ENCODE measurements around the gene SLC38A8.

SLC38A8 gene

DNA sequence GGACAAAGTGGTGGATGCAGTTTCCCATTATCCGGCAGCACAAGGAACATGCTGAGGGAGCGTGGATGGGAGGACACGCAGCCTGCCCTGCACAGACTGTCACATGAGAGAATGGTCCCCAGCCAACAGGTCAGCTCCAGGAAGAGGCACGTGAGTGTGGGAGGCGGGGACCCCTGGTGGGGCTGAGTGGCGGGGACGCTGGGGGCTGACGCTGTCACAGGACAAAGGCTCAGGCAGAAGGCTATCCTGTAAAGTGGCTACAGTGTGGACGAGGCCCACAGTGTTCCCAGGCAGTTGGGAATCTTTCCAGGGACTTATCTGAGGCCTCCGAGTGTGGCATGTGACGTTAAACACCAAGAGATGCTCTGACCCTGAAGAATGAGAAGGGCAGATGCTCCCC is 43.7 kb upstream of the SLC38A8 start:
- no peak overlapping the region for H3K4me3 ChIP-seq (ENCODE audit: low read length)
- TF ChIP-seq, protein P1, sequence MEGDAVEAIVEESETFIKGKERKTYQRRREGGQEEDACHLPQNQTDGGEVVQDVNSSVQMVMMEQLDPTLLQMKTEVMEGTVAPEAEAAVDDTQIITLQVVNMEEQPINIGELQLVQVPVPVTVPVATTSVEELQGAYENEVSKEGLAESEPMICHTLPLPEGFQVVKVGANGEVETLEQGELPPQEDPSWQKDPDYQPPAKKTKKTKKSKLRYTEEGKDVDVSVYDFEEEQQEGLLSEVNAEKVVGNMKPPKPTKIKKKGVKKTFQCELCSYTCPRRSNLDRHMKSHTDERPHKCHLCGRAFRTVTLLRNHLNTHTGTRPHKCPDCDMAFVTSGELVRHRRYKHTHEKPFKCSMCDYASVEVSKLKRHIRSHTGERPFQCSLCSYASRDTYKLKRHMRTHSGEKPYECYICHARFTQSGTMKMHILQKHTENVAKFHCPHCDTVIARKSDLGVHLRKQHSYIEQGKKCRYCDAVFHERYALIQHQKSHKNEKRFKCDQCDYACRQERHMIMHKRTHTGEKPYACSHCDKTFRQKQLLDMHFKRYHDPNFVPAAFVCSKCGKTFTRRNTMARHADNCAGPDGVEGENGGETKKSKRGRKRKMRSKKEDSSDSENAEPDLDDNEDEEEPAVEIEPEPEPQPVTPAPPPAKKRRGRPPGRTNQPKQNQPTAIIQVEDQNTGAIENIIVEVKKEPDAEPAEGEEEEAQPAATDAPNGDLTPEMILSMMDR (IDR thresholded peaks at IDR 0.05; ENCODE audit: insufficient read depth, low read depth, low read length, missing control alignments) = no peak
- no peak for DNase-seq (ENCODE audit: low read depth)

DNA sequence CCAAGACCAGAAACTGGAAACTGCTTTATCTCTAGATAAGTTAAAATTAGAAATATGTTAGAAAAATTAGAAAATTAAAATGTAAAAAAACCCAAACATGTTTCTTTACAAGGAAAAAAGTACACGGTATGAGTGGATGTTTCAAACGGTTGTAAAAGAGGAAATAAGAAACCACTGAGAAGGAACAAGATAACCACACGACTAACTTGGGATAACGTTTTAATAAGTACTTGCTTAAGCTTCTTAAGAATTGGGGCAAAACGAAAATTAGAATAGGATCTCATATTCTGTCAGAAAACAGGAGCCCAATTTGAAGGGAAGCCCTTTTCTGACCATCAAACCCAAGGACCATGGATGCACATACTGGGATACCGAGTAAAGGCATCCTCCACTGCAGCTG is 43.2 kb upstream of the SLC38A8 start:
- no peak for DNase-seq (ENCODE audit: low read depth)
- no peak overlapping the region for H3K4me3 ChIP-seq (ENCODE audit: low read length)
- TF ChIP-seq, protein P1 (IDR thresholded peaks at IDR 0.05; ENCODE audit: insufficient read depth, low read depth, low read length, missing control alignments) = no peak

DNA sequence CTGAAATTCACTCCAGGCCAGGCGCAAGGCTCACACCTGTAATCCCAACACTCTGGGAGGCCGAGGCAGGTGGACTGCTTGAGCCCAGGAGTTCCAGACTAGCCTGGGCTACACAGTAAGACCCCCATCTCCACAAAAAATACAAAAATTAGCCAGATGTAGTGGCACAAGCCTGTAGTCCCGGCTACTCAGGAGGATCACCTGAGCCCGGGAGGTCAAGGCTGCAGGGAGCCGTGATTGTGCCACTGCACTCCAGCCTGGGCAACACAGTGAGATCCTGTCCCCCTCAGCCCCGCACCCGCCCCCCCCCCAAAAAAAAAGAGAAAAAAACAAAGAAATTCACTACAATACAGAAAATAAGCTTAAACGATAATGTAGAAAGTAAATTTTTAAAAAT is 42.7 kb upstream of the SLC38A8 start:
- TF ChIP-seq, protein P1 (IDR thresholded peaks at IDR 0.05; ENCODE audit: insufficient read depth, low read depth, low read length, missing control alignments) = no peak
- no peak for DNase-seq (ENCODE audit: low read depth)
- no peak overlapping the region for H3K4me3 ChIP-seq (ENCODE audit: low read length)

DNA sequence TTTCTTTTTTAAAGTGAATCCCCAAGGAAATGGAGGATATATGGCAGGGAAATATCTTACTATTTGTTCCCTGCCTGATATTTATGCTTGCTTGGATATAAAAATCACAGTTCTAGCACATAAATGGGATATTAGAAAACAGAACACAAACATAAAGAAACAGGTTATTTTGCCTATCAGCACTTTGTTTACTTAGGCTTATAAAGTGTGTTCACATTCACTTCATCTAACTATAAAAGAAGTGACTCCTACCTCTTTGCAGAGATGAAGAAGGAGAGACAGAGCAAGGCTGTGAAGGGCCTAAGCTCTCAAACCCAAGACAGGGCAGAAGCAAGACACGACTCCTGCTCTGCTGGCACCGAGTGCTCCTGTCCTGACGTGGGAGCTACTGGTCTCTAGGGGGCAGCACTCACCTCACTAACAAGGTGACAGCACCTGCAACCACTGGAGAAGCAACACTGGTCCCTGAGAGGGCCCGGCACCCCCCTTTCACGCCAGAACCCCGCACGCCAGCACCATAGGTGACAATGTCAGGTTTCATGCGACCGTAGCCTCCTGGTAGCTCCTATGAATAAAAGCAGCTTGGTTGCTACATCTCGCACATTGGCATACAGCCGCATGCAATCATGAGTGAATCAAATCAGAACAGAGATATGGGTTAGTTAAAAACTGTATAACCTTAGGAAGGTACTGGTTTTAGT is 42.1 kb upstream of the SLC38A8 start:
- TF ChIP-seq, protein P1 (IDR thresholded peaks at IDR 0.05; ENCODE audit: insufficient read depth, low read depth, low read length, missing control alignments) = peak; percentile 91

DNA sequence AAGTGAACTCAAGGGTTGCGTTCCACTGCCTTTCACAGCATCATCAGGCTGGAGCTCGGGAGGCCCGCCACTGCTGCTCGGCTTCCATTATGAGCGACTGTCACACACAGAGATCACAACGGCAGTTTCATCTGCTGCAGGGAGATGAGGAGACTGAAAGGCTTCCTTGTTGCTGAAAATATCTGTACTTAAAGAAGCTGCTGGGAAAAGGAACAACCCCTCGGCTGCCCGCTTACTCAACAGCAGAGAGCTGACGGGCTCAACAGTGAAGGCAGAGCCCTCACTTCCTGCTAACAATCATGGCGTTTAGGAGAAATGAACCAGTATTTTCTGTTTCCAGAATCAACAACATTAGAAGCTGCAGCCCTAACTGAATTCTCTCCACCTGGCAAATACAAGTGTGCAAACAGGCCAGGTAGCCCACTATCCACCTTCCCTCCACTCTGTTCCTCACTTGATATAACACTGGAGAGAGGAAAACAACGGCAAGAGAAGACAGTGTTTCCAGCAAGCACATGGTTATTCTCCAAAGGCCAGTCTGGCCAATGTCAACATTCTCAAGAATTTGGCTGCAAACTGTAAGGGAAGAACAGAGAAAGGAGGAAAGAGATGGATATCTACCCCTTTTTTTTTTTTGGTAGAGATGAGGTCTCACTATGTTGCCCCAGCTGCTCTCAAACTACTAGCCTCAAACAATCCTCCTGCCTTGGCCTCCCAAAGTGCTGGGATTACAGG is 40.4 kb upstream of the SLC38A8 start:
- no peak overlapping the region for H3K4me3 ChIP-seq (ENCODE audit: low read length)
- TF ChIP-seq, protein P1 (IDR thresholded peaks at IDR 0.05; ENCODE audit: insufficient read depth, low read depth, low read length, missing control alignments) = no peak
- DNase-seq (ENCODE audit: low read depth) = no peak

More for the DNA sequence above, 42.1 kb upstream of the SLC38A8 start:
- DNase-seq (ENCODE audit: low read depth) = peak; percentile 85
- no peak overlapping the region for H3K4me3 ChIP-seq (ENCODE audit: low read length)

DNA sequence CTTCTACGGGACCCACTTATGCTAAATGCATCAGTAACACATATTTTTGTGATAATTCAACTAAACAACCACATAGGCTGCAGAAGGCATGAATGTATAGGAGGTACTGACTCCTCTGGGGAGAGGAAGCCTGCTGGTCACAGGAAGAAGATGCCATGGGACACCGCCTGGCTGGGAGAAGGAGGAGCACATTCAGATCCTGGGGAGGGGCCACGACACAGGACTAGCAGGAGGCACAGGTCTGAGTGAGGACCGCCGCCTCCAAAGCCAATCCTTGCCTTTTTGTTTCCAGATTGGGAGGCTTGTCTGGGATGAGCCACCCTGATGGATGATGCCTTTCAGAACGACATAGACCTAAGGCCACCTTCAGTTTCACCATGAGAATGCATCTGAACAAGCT is 39.5 kb upstream of the SLC38A8 start:
- TF ChIP-seq, protein P1 (IDR thresholded peaks at IDR 0.05; ENCODE audit: insufficient read depth, low read depth, low read length, missing control alignments) = no peak
- DNase-seq (ENCODE audit: low read depth) = no peak
- no peak overlapping the region for H3K4me3 ChIP-seq (ENCODE audit: low read length)
